Measurements from ENCODE around the gene TMEM14C. TPM values are rescaled to one million over a fixed set of nuclear protein-coding genes. Genes with fewer than 3 reads are reported as not detected.

TMEM14C gene
- total RNA-seq = 10 to 100 TPM; 52.6 to 64.1 TPM

- Mint-ChIP-seq H3K27ac (peak within 1 kb of the TSS; percentile 98), H3K4me1 (peaks cover 28% of the 10 kb centered on the region), H3K9me3 (no peaks in the 10 kb centered on the region)
Measured at GRCh38 chr6:10722820-10723566, at the start of gene TMEM14C. TMEM14C (plus strand) TSS chr6:10723070; CDS start chr6:10724614, 1,544 bp downstream.

DNA sequence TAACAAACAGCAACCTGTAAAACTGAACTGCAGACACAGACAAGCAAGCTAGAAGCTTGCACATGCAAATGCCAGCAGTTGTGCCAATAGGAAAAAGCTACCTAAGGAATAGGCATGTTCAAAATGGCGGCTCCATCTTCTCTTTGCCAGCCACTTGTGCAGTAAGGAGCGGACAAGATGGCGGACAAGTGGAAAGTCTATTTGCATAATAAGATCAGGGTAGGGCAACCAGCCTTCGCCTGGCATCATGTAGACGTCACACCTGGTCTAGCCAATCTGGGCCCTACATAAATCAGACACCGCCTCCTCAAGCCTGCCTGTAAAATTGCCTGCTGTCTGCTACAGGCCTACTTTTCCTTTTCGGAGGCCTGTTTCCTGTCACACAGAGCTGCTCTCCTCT is 46.5 kb upstream of the TMEM14C start:
- Mint-ChIP-seq H3K4me1 (no peaks in the 10 kb centered on the region), H3K4me3 (no peak overlapping the region), H3K9me3 (no peaks in the 10 kb centered on the region), H3K27ac (no peak overlapping the region), H3K27me3 (peaks cover 4% of the 10 kb centered on the region), H3K36me3 (ENCODE audit: low read depth) (no peaks in the 10 kb centered on the region)
- no peak for ATAC-seq (replicated peaks)

More at GRCh38 chr6:10722820-10723566, at the start of gene TMEM14C:
- ATAC-seq (replicated peaks) = peak; percentile 97
- Mint-ChIP-seq H3K4me3 (peak within 1 kb of the TSS; percentile 97), H3K36me3 (ENCODE audit: low read depth) (peaks cover 25% of the 10 kb centered on the region), H3K27me3 (no peaks in the 10 kb centered on the region)

GRCh38 chr6:10678456-10678855 is 44.4 kb upstream of the TMEM14C start:
- ATAC-seq (replicated peaks) = no peak
- Mint-ChIP-seq H3K27ac (no peak overlapping the region), H3K4me3 (no peak overlapping the region), H3K4me1 (no peaks in the 10 kb centered on the region), H3K9me3 (no peaks in the 10 kb centered on the region), H3K36me3 (ENCODE audit: low read depth) (no peaks in the 10 kb centered on the region), H3K27me3 (no peaks in the 10 kb centered on the region)

DNA sequence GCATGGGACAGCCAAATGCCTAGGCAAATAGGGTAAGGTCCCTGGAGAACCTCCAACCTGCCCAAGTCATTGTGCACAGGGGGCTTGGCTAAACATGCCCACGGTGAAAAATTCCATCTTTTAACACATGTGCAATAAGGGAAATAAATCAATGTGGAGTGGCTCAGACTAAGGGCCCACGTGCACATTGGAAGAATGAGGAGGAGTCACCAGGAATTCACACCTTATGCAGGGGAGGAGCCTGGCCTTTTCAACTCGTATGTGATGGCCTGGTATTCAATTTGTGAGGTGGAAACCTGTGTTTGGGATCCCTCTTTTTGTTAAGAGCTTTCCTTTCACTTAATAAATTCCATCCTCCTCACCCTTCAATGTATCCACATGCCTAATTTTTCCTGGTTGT is 41.1 kb upstream of the TMEM14C start:
- H3K27me3 Mint-ChIP-seq = peaks cover 5% of the 10 kb centered on the region
- no peaks in the 10 kb centered on the region for H3K36me3 Mint-ChIP-seq (ENCODE audit: low read depth)
- no peak for ATAC-seq (replicated peaks)
- H3K27ac Mint-ChIP-seq = no peak overlapping the region
- no peaks in the 10 kb centered on the region for H3K9me3 Mint-ChIP-seq
- no peaks in the 10 kb centered on the region for H3K4me1 Mint-ChIP-seq
- H3K4me3 Mint-ChIP-seq = no peak overlapping the region

DNA sequence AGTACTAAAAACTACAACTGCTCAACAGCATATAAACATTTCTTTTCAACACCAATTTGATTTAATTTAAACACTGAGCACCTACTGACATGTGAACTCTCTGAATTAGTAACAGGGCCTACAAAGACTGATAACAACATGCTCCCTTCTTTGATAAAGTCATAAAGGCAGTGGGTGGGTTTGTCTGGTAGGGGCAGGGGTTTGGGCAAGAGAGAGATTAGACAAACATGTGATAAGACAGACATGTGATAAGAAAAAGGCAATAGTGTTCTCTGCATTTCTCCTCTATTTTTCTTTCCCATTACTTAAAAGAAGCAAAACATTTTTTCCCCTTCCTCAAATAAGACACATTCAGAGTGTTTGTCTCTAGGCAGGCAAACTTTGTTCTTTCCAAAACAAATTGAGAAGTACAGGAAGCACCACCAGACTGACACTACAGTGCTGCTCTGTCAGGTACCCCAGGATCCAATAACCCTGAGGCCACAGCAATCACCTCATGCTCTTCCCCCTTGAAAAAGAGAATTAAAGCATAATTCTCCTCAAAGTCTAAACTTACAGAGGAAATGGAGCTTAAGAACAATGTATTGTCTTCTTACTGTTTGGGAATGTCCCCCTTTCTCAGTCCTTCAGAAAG is 40.4 kb upstream of the TMEM14C start:
- Mint-ChIP-seq H3K27me3 (peaks cover 5% of the 10 kb centered on the region), H3K36me3 (ENCODE audit: low read depth) (no peaks in the 10 kb centered on the region), H3K9me3 (no peaks in the 10 kb centered on the region), H3K27ac (no peak overlapping the region), H3K4me3 (no peak overlapping the region), H3K4me1 (no peaks in the 10 kb centered on the region)
- no peak for ATAC-seq (replicated peaks)

DNA sequence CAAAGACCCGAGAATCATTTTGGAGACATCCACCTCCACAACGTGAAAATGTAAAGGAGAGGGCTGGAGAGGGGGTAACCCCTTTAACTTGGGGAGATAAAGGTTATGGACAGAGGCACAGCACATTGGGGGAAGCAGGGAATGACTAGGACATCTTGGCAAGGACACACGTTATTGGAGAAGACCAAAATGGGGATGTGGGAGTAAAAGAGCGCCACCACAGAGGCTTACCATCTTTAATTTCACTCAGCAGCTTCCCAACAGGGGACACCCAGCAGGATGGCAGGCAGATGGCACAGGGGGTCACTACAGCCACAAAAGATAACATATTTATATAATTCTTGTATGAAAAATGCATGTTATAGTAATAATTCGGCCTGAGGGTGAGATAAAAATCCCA is 38.3 kb upstream of the TMEM14C start:
- Mint-ChIP-seq H3K4me3 (no peak overlapping the region), H3K27ac (peak overlapping the region; percentile 54), H3K36me3 (ENCODE audit: low read depth) (no peaks in the 10 kb centered on the region), H3K27me3 (peaks cover 5% of the 10 kb centered on the region), H3K9me3 (no peaks in the 10 kb centered on the region), H3K4me1 (no peaks in the 10 kb centered on the region)
- ATAC-seq (replicated peaks) = no peak

DNA sequence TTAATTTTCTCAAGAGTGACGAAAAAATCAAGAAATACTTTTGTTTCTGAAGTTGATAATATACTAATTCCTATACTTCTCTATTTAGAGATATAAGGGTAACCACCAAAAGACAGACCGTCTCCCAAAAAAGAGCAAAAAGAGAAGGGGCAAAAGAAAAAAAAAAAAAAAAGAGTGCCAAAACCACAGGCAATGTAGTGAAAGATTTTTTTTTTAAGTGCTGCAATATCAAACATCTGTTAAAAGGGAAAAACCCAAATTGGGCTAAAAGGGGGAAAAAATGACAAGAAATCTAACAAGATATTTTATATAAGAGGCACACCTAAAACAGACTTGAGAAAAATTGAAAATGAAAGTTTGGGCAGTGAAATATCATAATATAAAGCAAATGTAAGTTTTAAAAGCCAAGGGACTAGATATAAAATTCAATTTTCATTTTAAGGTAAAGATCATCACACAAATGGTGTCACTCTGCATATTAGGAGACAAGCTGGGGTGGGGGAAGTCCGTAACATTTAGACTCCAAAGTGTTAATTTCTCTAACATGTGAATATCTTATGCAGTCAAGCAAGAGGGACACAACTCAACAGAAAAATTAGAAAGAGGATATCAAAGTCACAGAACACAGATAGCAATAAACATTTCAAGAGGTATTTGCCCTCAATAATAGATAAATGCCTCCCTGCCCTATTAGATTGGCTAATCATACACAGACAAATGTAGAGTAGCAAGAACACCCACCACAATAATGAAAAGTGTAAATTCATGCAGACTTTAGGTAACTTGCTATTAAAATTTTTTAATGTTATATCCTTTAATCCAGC is 37.6 kb upstream of the TMEM14C start:
- no peak overlapping the region for H3K27ac Mint-ChIP-seq
- no peak overlapping the region for H3K4me3 Mint-ChIP-seq
- no peaks in the 10 kb centered on the region for H3K36me3 Mint-ChIP-seq (ENCODE audit: low read depth)
- no peak for ATAC-seq (replicated peaks)
- H3K9me3 Mint-ChIP-seq = no peaks in the 10 kb centered on the region
- H3K4me1 Mint-ChIP-seq = no peaks in the 10 kb centered on the region
- peaks cover 5% of the 10 kb centered on the region for H3K27me3 Mint-ChIP-seq

GRCh38 chr6:10686901-10687300 is 36.0 kb upstream of the TMEM14C start:
- Mint-ChIP-seq H3K9me3 (no peaks in the 10 kb centered on the region), H3K36me3 (ENCODE audit: low read depth) (no peaks in the 10 kb centered on the region), H3K27ac (no peak overlapping the region), H3K27me3 (peaks cover 5% of the 10 kb centered on the region), H3K4me3 (no peak overlapping the region), H3K4me1 (no peaks in the 10 kb centered on the region)
- no peak for ATAC-seq (replicated peaks)

GRCh38 chr6:10687582-10687981 is 35.3 kb upstream of the TMEM14C start:
- Mint-ChIP-seq H3K27ac (no peak overlapping the region), H3K36me3 (ENCODE audit: low read depth) (no peaks in the 10 kb centered on the region), H3K4me3 (no peak overlapping the region), H3K4me1 (no peaks in the 10 kb centered on the region), H3K27me3 (peaks cover 5% of the 10 kb centered on the region), H3K9me3 (no peaks in the 10 kb centered on the region)
- no peak for ATAC-seq (replicated peaks)

DNA sequence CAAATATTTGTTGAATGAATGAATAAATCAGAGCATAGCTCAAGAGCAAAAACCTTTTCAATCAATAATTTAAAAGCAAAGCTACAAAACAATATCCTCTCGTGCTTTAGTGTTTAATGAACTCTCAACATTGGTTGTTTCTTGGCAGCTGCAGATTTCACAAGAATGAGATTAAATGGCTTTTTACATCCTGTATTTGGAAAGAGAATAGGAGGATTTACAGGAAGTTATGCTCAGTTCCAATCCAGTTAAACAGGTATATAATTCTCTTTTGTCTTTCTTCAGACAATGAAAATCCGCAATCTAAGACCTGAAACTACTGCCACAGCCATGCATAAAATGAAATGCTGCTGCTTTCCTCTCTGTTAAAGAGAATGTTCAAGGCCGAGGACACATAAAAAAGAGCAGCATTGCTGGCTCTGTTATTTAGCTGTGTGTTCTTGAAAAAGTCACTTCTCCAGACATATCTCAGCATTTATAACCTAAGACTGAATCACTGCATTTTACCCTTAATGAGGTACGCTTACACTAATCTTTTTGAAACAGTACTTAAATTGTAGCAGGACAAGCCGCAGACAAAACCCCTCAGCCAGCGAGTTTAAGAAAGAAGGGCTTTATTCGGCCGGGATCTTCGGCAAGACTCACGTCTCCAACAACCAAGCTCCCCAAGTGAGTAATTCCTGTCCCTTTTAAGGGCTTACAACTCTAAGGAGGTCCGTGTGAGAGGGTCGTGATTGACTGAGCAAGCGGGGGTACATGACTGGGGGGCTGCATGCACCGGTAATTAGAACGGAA is 32.0 kb upstream of the TMEM14C start:
- Mint-ChIP-seq H3K27me3 (no peaks in the 10 kb centered on the region), H3K4me1 (no peaks in the 10 kb centered on the region), H3K4me3 (no peak overlapping the region), H3K27ac (no peak overlapping the region), H3K9me3 (no peaks in the 10 kb centered on the region), H3K36me3 (ENCODE audit: low read depth) (peaks cover 18% of the 10 kb centered on the region)
- no peak for ATAC-seq (replicated peaks)

GRCh38 chr6:10692965-10693538 is 29.8 kb upstream of the TMEM14C start:
- Mint-ChIP-seq H3K36me3 (ENCODE audit: low read depth) (peaks cover 40% of the 10 kb centered on the region), H3K9me3 (no peaks in the 10 kb centered on the region), H3K4me1 (no peaks in the 10 kb centered on the region), H3K27me3 (no peaks in the 10 kb centered on the region), H3K4me3 (peak overlapping the region; percentile 90), H3K27ac (peak overlapping the region; percentile 61)
- no peak for ATAC-seq (replicated peaks)

GRCh38 chr6:10694302-10695085 is 28.4 kb upstream of the TMEM14C start, which contains the start of the genes C6orf52 and PAK1IP1:
C6orf52 (minus strand) TSS chr6:10694616; CDS start chr6:10687550, 7,066 bp downstream.
PAK1IP1 (plus strand) TSS chr6:10694972; CDS start chr6:10694986, 14 bp downstream.
- H3K27ac Mint-ChIP-seq = peak within 1 kb of the TSS; percentile 99

GRCh38 chr6:10695086-10695657 is 27.7 kb upstream of the TMEM14C start:
- Mint-ChIP-seq H3K4me1 (no peaks in the 10 kb centered on the region), H3K9me3 (no peaks in the 10 kb centered on the region), H3K27me3 (no peaks in the 10 kb centered on the region), H3K4me3 (peak overlapping the region; percentile 90), H3K27ac (peak overlapping the region; percentile 99), H3K36me3 (ENCODE audit: low read depth) (peaks cover 61% of the 10 kb centered on the region)
- ATAC-seq (replicated peaks) = no peak

More at GRCh38 chr6:10694302-10695085, 28.4 kb upstream of the TMEM14C start, which contains the start of the genes C6orf52 and PAK1IP1:
- no peaks in the 10 kb centered on the region for H3K9me3 Mint-ChIP-seq
- H3K4me1 Mint-ChIP-seq = no peaks in the 10 kb centered on the region
- peaks cover 54% of the 10 kb centered on the region for H3K36me3 Mint-ChIP-seq (ENCODE audit: low read depth)
- peak; percentile 98 for ATAC-seq (replicated peaks)
- H3K4me3 Mint-ChIP-seq = peak within 1 kb of the TSS; percentile 90
- no peaks in the 10 kb centered on the region for H3K27me3 Mint-ChIP-seq
